MG63 (cell line): ENCODE data around the gene ZNF611. TPM values are rescaled to one million over a fixed set of nuclear protein-coding genes. Genes with fewer than 3 reads are reported as not detected.
"Not testable (repeated sequence)": the region's sequence is repeated elsewhere in the genome, so short reads cannot be mapped to it uniquely, and the experiment has no call there.

Experiments used
- DNase-seq: peaks from one replicate; pipeline ENCODE4 v3.0.0-alpha.2; 2020
- H3K27me3 ChIP-seq: fragments of 250-450 bp; sonication (Bioruptor Pico); 2 replicates; pipeline ENCODE4 v1.5.1; 2020; ENCODE audit warnings: mild to moderate bottlenecking, moderate library complexity
- H3K36me3 ChIP-seq: fragments of 250-450 bp; sonication (Bioruptor Pico); 2 replicates; pipeline ENCODE4 v1.5.1; 2020; ENCODE audit warnings: mild to moderate bottlenecking, moderate library complexity
- H3K4me3 ChIP-seq: fragments of 250-450 bp; sonication (Bioruptor Pico); 2 replicates; pipeline ENCODE4 v1.5.1; 2020; ENCODE audit warnings: mild to moderate bottlenecking, moderate library complexity
- H3K9me3 ChIP-seq: fragments of 250-450 bp; sonication (Bioruptor Pico); 2 replicates; pipeline ENCODE4 v1.5.1; 2020; ENCODE audit warnings: mild to moderate bottlenecking, moderate library complexity
- total RNA-seq: library from RNA; depleted of rRNA; stranded (reverse); fragments of >200 nt; shearing (Covaris generic); gene quantifications from 2 replicates; pipeline ENCODE4 v1.2.3, GENCODE V29; 2014; ENCODE audit warnings: low replicate concordance; rRNA removed

ZNF611 gene
- 5.3 and 5.5 TPM in 2 replicates for total RNA-seq

DNA sequence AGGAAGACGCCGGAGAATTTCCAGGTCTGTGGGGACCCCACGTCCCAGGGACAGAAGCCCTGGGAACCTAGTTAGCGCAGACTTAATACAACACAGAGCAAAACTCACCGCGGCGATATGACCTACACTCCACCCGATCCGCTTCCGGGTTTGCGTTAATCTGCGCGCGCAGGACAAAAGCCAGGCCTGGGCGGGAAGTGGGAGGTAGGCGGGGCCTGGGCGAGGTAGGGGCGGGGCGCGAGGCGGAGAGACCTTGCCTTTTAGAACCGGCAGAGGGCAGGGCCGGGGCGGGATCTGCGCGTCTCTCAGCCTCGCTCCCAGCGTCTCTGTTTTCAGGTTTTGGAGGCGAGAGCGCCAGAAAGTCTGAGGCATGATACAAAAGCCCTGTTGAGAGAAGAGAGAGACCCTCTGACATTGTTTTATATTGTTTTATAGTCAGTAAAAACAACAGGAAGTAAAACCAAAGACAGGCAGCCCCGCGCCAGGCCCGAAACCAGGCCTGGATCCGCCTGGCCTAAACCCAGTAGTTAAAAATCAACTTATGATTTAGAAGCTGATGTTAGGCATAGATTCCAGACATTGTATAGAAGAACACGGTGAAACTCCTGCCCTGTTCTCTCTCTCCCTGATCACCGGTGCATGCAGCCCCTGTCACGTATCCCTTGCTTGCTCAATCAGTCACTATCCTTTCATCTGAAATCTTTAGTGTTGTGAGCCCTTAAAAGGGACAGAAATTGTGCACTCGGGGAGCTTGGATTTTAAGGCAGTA is at the start of gene ZNF611:
Gene ZNF611, minus strand, starts transcription at position 152 of the 769 bp plus-strand sequence. CDS start 19,150 bp downstream, outside the sequence.
- H3K4me3 ChIP-seq = peak within 1 kb of the TSS; percentile 71
- H3K36me3 ChIP-seq = peaks cover 12% of the 10 kb centered on the region
- peak; percentile 94 for DNase-seq
- no peaks in the 10 kb centered on the region for H3K9me3 ChIP-seq
- no peaks in the 10 kb centered on the region for H3K27me3 ChIP-seq

DNA sequence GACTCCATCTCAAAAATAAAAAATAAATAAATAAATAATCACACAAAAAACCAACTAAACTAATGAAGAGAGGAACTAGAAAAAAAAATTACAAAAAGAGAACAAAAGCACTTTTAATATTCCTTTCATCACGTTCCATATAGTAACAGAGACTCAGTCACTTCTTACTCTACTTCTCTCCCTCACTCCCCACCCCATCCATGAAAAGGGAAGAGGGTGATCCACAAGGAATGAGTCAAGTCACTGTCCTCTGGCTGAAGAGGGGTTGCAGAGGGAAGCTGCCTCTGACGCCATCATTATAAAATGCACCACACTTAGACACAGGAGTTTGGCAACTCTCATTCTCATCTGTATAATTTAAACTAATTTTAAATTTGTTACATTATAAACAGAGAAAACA is 48.0 kb upstream of the ZNF611 start:
- DNase-seq, H3K36me3 ChIP-seq, H3K27me3 ChIP-seq, H3K9me3 ChIP-seq, H3K4me3 ChIP-seq: not testable (repeated sequence)

DNA sequence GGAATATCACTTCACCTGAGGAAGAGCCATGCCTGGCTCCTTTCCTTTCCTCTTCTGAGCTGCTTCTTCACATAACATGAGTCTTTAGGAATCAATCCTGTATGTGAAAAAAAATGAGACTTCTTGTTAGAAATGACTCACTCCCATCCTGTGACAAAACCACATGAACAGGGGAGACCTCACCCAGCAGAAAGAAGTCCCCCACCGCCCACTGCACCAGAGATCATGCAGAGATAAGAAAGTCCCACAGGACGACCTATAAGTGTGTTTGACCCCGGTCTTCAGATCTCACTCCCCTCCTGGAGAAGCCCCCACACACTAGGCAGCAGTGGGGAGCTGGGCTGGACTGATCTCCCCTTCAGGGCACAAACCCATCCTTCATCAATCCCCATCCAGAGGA is 44.0 kb upstream of the ZNF611 start:
- no peak for DNase-seq

DNA sequence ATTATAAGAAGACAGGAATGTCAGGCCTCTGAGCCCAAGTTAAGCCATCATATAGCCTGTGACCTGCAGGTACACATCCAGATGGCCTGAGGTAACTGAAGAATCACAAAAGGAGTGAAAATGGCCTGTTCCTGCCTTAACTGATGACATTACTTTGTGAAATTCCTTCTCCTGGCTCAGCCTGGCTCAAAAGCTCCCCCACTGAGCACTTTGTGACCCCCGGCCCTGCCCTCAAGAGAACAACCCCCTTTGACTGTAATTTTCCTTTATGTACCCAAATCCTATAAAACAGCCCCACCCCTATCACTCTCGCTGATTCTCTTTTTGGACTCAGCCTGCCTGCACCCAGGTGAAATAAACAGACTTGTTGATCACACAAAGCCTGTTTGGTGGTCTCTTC is 21.6 kb upstream of the ZNF611 start:
- H3K27me3 ChIP-seq, H3K4me3 ChIP-seq, H3K36me3 ChIP-seq, H3K9me3 ChIP-seq, DNase-seq: not testable (repeated sequence)

More for the DNA sequence above, 44.0 kb upstream of the ZNF611 start:
- Histone ChIP-seq H3K4me3 (no peak overlapping the region), H3K27me3 (no peaks in the 10 kb centered on the region), H3K9me3 (peaks cover 3% of the 10 kb centered on the region; the same call in 1 of the 2 replicates), H3K36me3 (peaks cover 3% of the 10 kb centered on the region; the same call in 1 of the 2 replicates)

GRCh38 chr19:52749780-52750179 is 14.9 kb upstream of the ZNF611 start:
- H3K9me3 ChIP-seq = peaks cover 4% of the 10 kb centered on the region; the same call in 1 of the 2 replicates
- no peaks in the 10 kb centered on the region for H3K27me3 ChIP-seq
- DNase-seq = no peak
- no peak overlapping the region for H3K4me3 ChIP-seq
- no peaks in the 10 kb centered on the region for H3K36me3 ChIP-seq

DNA sequence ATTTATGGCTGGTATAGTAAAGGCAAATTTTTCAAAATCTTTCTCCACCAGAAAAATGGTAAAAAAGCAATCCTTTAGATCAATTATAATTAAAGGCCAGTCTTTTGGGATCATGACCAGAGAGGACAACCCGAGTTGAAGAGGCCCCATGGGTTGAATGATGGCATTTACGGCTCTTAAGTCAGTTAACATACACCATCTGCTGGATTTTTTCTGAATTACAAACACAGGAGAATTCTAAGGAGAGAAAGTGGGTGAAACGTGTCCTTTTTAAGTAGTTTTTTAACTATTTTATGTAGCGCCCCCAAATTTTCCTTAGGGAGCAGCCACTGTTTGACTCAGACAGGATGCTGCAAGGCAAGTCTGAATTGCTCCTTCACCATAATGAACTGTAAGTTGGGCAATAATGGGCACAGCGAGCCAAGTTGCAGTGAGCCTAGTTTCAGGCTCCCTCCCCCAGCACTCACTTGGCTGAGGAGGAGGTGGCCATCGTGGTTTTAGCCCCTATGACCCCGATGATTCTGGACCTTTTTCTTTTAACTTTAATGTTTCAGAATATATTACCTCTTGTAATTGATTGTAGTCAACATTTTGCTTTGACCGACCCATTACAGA is 13.6 kb upstream of the ZNF611 start:
- DNase-seq = no peak
- Histone ChIP-seq H3K36me3 (no peaks in the 10 kb centered on the region), H3K9me3 (0 out of 2 replicates have a peak, but pooled peaks cover 4% of the 10 kb centered on the region), H3K27me3 (no peaks in the 10 kb centered on the region), H3K4me3 (no peak overlapping the region)

DNA sequence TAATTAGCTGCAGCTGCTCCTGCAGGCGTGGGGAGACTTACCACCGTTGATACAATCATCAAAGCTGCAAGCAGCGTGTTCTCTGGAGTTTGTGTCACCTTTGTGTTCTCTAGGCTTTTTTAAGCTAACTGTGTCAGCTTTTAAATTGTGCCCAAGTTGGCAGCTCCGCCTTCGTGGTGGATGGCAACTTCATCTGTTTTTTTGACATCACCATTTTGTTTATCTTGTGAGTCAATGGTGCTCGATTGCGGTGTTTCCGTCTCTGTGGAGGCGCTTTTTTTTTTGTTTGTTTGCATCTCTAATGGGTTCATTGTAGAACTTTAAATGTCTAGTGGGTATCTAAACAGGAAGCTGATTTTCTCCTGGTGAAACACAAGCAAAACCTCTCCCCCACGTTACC is 11.1 kb upstream of the ZNF611 start:
- H3K9me3 ChIP-seq, H3K4me3 ChIP-seq, DNase-seq, H3K27me3 ChIP-seq, H3K36me3 ChIP-seq: not testable (repeated sequence)

- Histone ChIP-seq H3K9me3 (no peaks in the 10 kb centered on the region), H3K4me3 (no peak overlapping the region), H3K36me3 (no peaks in the 10 kb centered on the region), H3K27me3 (no peaks in the 10 kb centered on the region)
- no peak for DNase-seq
Observed at GRCh38 chr19:52743091-52743490, 8.2 kb upstream of the ZNF611 start.

DNA sequence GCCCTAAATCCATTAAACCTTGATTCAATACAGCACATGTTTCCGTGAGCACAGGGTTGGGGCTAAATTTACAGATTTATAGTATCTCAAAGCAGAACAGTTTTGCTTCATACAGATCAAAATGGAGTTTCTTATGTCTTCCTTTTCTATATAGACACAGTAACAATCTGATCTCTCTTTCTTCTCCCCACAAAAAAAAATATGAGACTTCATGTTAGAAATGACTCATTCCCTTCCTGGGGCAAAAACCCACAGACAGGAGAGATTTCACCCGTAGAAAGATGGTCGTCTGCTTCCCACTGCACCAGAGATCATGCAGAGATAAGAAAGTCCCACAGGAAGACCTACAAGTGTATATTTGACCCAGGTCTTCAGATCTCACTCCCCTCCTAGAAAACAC is 7.7 kb upstream of the ZNF611 start:
- H3K27me3 ChIP-seq = no peaks in the 10 kb centered on the region
- DNase-seq = no peak
- H3K36me3 ChIP-seq = no peaks in the 10 kb centered on the region
- H3K9me3 ChIP-seq = no peaks in the 10 kb centered on the region
- no peak overlapping the region for H3K4me3 ChIP-seq

DNA sequence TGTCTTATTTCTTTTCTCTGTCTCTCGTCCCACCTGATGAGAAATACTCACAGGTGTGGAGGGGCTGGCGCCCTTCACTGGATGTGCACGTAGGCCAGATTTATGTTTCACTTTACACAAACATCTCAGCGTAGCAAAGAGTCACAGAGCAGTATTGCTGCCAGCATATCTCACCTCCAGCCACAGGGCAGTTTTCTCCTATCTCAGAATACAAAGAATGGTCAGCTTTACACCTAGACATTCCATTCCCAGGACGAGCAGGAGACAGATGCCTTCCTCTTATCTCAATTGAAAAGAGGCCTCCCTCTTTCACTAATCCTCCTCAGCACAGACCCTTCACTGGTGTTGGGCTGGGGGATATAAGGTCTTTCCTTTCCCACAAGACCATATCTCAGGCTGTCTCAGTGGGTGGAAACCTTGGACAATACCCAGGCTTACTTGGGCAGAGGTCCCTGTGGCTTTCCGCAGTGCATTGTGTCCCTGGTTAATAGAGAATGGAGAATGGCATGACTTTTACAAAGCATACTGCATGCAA is 7.2 kb upstream of the ZNF611 start:
- no peaks in the 10 kb centered on the region for H3K9me3 ChIP-seq
- DNase-seq = no peak

GRCh38 chr19:52741371-52741770 is 6.5 kb upstream of the ZNF611 start:
- H3K9me3 ChIP-seq, H3K36me3 ChIP-seq: not testable (repeated sequence)

More for the DNA sequence above, 7.2 kb upstream of the ZNF611 start:
- Histone ChIP-seq H3K27me3 (no peaks in the 10 kb centered on the region), H3K4me3 (no peak overlapping the region), H3K36me3 (no peaks in the 10 kb centered on the region)

DNA sequence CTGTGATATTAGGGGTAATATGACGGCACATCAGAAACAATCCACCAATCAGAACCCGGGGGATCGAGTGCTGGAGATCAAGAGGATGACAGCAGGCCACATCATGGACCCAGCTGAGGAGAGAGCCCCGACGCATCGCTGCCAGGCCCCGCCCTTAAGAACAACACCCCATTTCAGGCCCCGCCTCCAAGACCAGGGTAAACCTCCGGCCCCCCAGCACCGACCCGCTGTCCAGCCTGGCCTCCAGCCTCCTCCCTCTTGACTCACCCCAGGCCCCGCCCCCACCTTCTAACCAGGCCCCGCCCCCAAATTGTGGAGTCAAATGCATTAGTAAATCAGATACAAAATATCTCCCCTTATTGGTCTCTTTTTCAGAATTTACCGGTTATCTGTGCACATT is 4.7 kb upstream of the ZNF611 start:
- DNase-seq = no peak
- Histone ChIP-seq H3K9me3 (no peaks in the 10 kb centered on the region), H3K4me3 (no peak overlapping the region)

More at GRCh38 chr19:52741371-52741770, 6.5 kb upstream of the ZNF611 start:
- not testable (repeated sequence) for H3K4me3 ChIP-seq, H3K27me3 ChIP-seq, DNase-seq

DNA sequence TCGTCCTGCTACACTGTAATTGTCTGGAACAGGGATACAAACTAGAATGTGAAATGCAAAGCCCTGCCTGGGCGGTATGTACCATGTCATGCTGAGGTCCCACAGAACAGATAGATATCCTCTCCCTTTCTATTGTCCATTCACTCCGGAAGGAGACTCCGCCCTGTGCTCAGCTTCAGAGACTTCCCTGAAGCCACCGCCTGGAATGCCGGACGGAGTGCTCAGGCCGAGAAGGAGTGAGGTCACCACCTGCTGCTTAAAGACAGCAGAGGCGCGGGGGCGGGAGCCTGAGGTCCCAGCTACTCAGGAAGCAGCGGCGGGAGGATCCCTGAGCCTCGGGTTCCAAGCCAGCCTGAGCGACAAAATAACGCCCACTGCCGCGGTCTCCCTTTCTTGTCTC is 890 bp upstream of the ZNF611 start:
- Histone ChIP-seq H3K36me3 (peaks cover 8% of the 10 kb centered on the region), H3K9me3 (no peaks in the 10 kb centered on the region), H3K27me3 (no peaks in the 10 kb centered on the region), H3K4me3 (no peak overlapping the region)
- no peak for DNase-seq

More for the DNA sequence above, 4.7 kb upstream of the ZNF611 start:
- Histone ChIP-seq H3K27me3 (no peaks in the 10 kb centered on the region), H3K36me3 (no peaks in the 10 kb centered on the region)

DNA sequence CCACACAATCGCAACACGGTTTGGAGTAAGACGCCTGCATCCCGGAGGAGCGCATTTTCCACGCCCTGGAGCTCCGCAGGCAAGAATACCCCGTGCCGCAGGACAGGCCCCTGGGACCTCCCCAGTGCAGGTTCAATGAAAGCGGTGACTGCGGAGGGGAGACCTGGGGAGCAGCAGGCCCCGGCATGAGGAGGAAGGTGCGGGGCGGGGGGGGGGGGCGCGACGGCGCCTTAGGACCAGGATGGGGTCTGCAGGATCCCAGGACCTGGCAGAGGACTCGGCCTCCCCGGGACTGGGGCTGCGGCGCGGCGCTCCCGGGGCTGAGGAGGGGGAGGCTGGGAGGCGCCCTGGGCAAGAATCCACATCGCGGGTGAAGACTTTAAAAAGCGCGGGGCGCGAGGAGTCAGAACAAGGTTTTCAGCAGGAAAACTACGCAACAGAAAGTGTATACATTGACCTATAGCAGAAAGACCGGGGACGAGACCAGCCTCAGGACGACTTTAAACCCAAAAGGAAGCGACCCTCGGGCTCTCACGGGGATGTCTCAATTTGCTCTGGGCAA is 432 bp downstream of the ZNF611 start:
- Histone ChIP-seq H3K9me3 (no peaks in the 10 kb centered on the region), H3K27me3 (no peaks in the 10 kb centered on the region), H3K36me3 (peaks cover 12% of the 10 kb centered on the region), H3K4me3 (peak overlapping the region; percentile 71)
- DNase-seq = peak; percentile 28

- not testable (repeated sequence) for H3K27me3 ChIP-seq, H3K4me3 ChIP-seq, H3K9me3 ChIP-seq, DNase-seq
- peaks cover 40% of the 10 kb centered on the region for H3K36me3 ChIP-seq
Observed at GRCh38 chr19:52726051-52726450, 8.8 kb downstream of the ZNF611 start.

GRCh38 chr19:52725528-52725961 is 9.3 kb downstream of the ZNF611 start:
- DNase-seq = no peak
- Histone ChIP-seq H3K36me3 (peaks cover 40% of the 10 kb centered on the region), H3K9me3 (peaks cover 8% of the 10 kb centered on the region), H3K4me3 (no peak overlapping the region), H3K27me3 (no peaks in the 10 kb centered on the region)
